H9 (cell line): ENCODE results near the gene FOXO1. TPM values are rescaled to one million over a fixed set of nuclear protein-coding genes. Genes with fewer than 3 reads are reported as not detected.

ENCODE experiments used
- DNase-seq: peaks from one replicate; pipeline ENCODE4 v3.0.0-alpha.2; 2017
- H2AFZ ChIP-seq: one replicate; pipeline ENCODE4 v1.6.1; 2013; ENCODE audit warnings: mild to moderate bottlenecking, low read length, control low read depth, moderate library complexity
- H2AK5ac ChIP-seq: 2 replicates; pipeline ENCODE4 v1.6.1; 2013; ENCODE audit warnings: low read length, control low read depth, mixed read lengths; ENCODE audit not compliant: insufficient read length
- H2BK120ac ChIP-seq: one replicate; pipeline ENCODE4 v1.6.1; 2013; ENCODE audit warnings: low read depth, mild to moderate bottlenecking, low read length, control low read depth, inconsistent platforms; ENCODE audit not compliant: poor library complexity, severe bottlenecking
- H2BK12ac ChIP-seq: 2 replicates; pipeline ENCODE4 v1.6.1; 2013; ENCODE audit warnings: low read length, control low read depth, mixed read lengths, low read depth; ENCODE audit not compliant: insufficient read length
- H2BK15ac ChIP-seq: 2 replicates; pipeline ENCODE4 v1.6.1; 2013; ENCODE audit warnings: low read depth, low read length, control low read depth
- H2BK20ac ChIP-seq: one replicate; pipeline ENCODE4 v1.6.1; 2013; ENCODE audit warnings: low read depth, mild to moderate bottlenecking, low read length, control low read depth, inconsistent platforms; ENCODE audit not compliant: poor library complexity, severe bottlenecking
- H2BK5ac ChIP-seq: 2 replicates; pipeline ENCODE4 v1.6.1; 2013; ENCODE audit warnings: low read length, control low read depth, mixed read lengths; ENCODE audit not compliant: insufficient read length
- H3K14ac ChIP-seq: 2 replicates; pipeline ENCODE4 v1.6.1; 2013; ENCODE audit warnings: low read length, control low read depth; ENCODE audit not compliant: insufficient read depth
- H3K18ac ChIP-seq: 2 replicates; pipeline ENCODE4 v1.6.1; 2013; ENCODE audit warnings: low read depth, mild to moderate bottlenecking, mixed read lengths, low read length, control low read depth; ENCODE audit not compliant: insufficient read length
- H3K23ac ChIP-seq: 2 replicates; pipeline ENCODE4 v1.6.1; 2013; ENCODE audit warnings: low read length, control low read depth, mixed read lengths, low read depth; ENCODE audit not compliant: insufficient read length
- H3K23me2 ChIP-seq: 2 replicates; pipeline ENCODE4 v1.6.1; 2013; ENCODE audit warnings: low read depth, mild to moderate bottlenecking, mixed read lengths, low read length, control low read depth; ENCODE audit not compliant: insufficient read length, poor library complexity, severe bottlenecking
- H3K27ac ChIP-seq: 2 replicates; pipeline ENCODE4 v1.5.1; 2013; ENCODE audit warnings: low read length, control low read depth, mixed read lengths, low read depth; ENCODE audit not compliant: insufficient read length
- H3K27me3 ChIP-seq: 2 replicates; pipeline ENCODE4 v1.6.1; 2013; ENCODE audit warnings: low read length, control low read depth, inconsistent platforms; ENCODE audit not compliant: insufficient read depth
- H3K4ac ChIP-seq: 2 replicates; pipeline ENCODE4 v1.6.1; 2013; ENCODE audit warnings: low read depth, mild to moderate bottlenecking, control low read depth, inconsistent platforms, low read length, moderate library complexity
- H3K4me1 ChIP-seq: 2 replicates; pipeline ENCODE4 v1.6.1; 2013; ENCODE audit warnings: low read length, control low read depth, inconsistent platforms; ENCODE audit not compliant: insufficient read depth
- H3K4me2 ChIP-seq: 2 replicates; pipeline ENCODE4 v1.6.1; 2013; ENCODE audit warnings: low read length, control low read depth, mixed read lengths; ENCODE audit not compliant: insufficient read length, insufficient read depth
- H3K56ac ChIP-seq: 2 replicates; pipeline ENCODE4 v1.6.1; 2013; ENCODE audit warnings: low read depth, mild to moderate bottlenecking, mixed read lengths, low read length, control low read depth; ENCODE audit not compliant: insufficient read length
- H3K79me1 ChIP-seq: 2 replicates; pipeline ENCODE4 v1.6.1; 2013; ENCODE audit warnings: low read depth, mild to moderate bottlenecking, moderate library complexity, low read length, control low read depth, inconsistent platforms; ENCODE audit not compliant: insufficient read depth, poor library complexity, severe bottlenecking
- H3K79me2 ChIP-seq: 2 replicates; pipeline ENCODE4 v1.6.1; 2013; ENCODE audit warnings: low read length, control low read depth, inconsistent platforms; ENCODE audit not compliant: insufficient read depth
- H3K9ac ChIP-seq: 2 replicates; pipeline ENCODE4 v1.6.1; 2013; ENCODE audit warnings: low read length, control low read depth, mixed read lengths; ENCODE audit not compliant: insufficient read length; ENCODE audit errors: extremely low read depth
- H3K9me3 ChIP-seq: one replicate; pipeline ENCODE4 v1.6.1; 2013; ENCODE audit warnings: low read depth, low read length, inconsistent platforms; ENCODE audit not compliant: control insufficient read depth
- H3T11ph ChIP-seq: one replicate; pipeline ENCODE4 v1.6.1; 2013; ENCODE audit warnings: mild to moderate bottlenecking, low read length, control low read depth, inconsistent platforms
- H4K20me1 ChIP-seq: one replicate; pipeline ENCODE4 v1.6.1; 2013; ENCODE audit not compliant: control insufficient read depth, insufficient read length, insufficient read depth
- H4K5ac ChIP-seq: 2 replicates; pipeline ENCODE4 v1.6.1; 2013; ENCODE audit warnings: low read depth, mild to moderate bottlenecking, mixed read lengths, low read length, control low read depth; ENCODE audit not compliant: insufficient read length
- H4K8ac ChIP-seq: replicated peaks from 2 replicates; pipeline ENCODE4 v1.6.1; 2013; ENCODE audit warnings: low read length, control low read depth, mixed read lengths, low read depth; ENCODE audit not compliant: insufficient read length
- H4K91ac ChIP-seq: 2 replicates; pipeline ENCODE4 v1.6.1; 2013; ENCODE audit warnings: low read depth, mild to moderate bottlenecking, moderate library complexity, mixed read lengths, low read length, control low read depth; ENCODE audit not compliant: insufficient read length
- H3K27ac Mint-ChIP-seq, 3 experiments: 2 replicates in 2 of 3; 3 replicates in 1 of 3; pipeline ENCODE4 v1.8.0; 2020 to 2021; ENCODE audit warnings: mixed read lengths in 3 of 3, mild to moderate bottlenecking in 1 of 3, moderate library complexity in 1 of 3
- H3K27me3 Mint-ChIP-seq: 2 replicates; pipeline ENCODE4 v1.8.0; 2021; ENCODE audit warnings: low read depth, mild to moderate bottlenecking, moderate library complexity, mixed read lengths
- H3K36me3 Mint-ChIP-seq, 3 experiments: 2 replicates in 2 of 3; 3 replicates in 1 of 3; pipeline ENCODE4 v1.8.0; 2020 to 2021; ENCODE audit warnings: low read depth in 3 of 3, mixed read lengths in 3 of 3; ENCODE audit not compliant: insufficient read depth in 1 of 3
- H3K4me1 Mint-ChIP-seq, 2 experiments: 2 replicates each; pipeline ENCODE4 v1.8.0; 2020; ENCODE audit warnings: mixed read lengths in 2 of 2
- H3K4me3 Mint-ChIP-seq, 2 experiments: 2 replicates in 1 of 2; 3 replicates in 1 of 2; pipeline ENCODE4 v1.8.0; 2020 to 2021; ENCODE audit warnings: mild to moderate bottlenecking in 2 of 2, mixed read lengths in 2 of 2, moderate library complexity in 1 of 2
- H3K9me3 Mint-ChIP-seq, 2 experiments: 2 replicates in 1 of 2; 3 replicates in 1 of 2; pipeline ENCODE4 v1.8.0; 2020; ENCODE audit warnings: mild to moderate bottlenecking in 2 of 2, mixed read lengths in 2 of 2, moderate library complexity in 1 of 2
- WGBS: extraction: QIAGEN DNeasy Blood & Tissue Kit; methylation state at CpG from one replicate; pipeline ENCODE4 v1.1.7; 2013; ENCODE audit warnings: missing lambda C conversion rate, low lambda C conversion rate, mixed read lengths; ENCODE audit not compliant: insufficient read length; ENCODE audit errors: extremely low coverage; 5-methylcytosine and 5-hydroxymethylcytosine counted together
- total RNA-seq: library from RNA; stranded (reverse); gene quantifications from 2 replicates; pipeline ENCODE4 v1.2.1, GENCODE V29; 2021
- TF ChIP-seq, protein P1 (sequence below): fragments of 200-600 bp; sonication (generic); conservative IDR thresholded peaks from 3 replicates; pipeline ENCODE4 v1.8.0; 2021; ENCODE audit warnings: antibody characterized with exemption, mild to moderate bottlenecking

FOXO1 gene
- total RNA-seq, 1 experiment from 2014 or later: 44.6 TPM

DNA sequence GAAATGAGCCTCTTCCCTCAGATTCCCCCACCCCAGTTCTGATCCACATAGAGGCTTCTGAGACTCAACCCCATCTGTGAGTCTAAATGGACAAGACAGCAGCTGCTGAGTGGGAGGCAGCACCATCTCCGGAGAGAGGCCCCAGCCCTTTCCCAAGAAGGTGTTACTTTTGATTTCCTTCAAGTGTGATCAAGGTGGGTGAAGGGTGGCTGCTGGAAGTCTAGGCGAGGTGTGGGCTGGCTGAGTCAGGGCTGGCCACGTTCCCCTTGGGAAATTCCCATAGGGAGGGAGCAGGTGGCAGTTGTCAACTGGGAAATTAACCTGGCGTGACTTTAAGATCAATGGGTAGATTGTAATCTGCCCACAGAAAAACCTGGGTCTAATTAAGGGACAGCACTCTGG is 148.0 kb downstream of the FOXO1 start:
- Histone ChIP-seq H3K27me3 (no peaks in the 10 kb centered on the region), H2BK20ac (no peak overlapping the region), H3K14ac (no peak overlapping the region), H2BK12ac (no peak overlapping the region), H2BK15ac (no peak overlapping the region), H3K23ac (no peak overlapping the region), H3K4me1 (0 out of 2 replicates have a peak, but pooled peaks cover 2% of the 10 kb centered on the region), H2BK5ac (no peak overlapping the region), H3K4ac (no peak overlapping the region), H4K20me1 (no peaks in the 10 kb centered on the region), H3K9ac (no peak overlapping the region), H4K91ac (no peak overlapping the region), H3K79me1 (no peaks in the 10 kb centered on the region), H3K18ac (no peak overlapping the region), H3K4me2 (no peak overlapping the region), H2BK120ac (no peak overlapping the region), H3K27ac (no peak overlapping the region), H3K23me2 (no peaks in the 10 kb centered on the region), H4K8ac (no peak overlapping the region), H2AK5ac (no peak overlapping the region), H3K9me3 (no peaks in the 10 kb centered on the region), H3K79me2 (no peaks in the 10 kb centered on the region), H2AFZ (no peak overlapping the region), H4K5ac (no peak overlapping the region), H3K56ac (no peak overlapping the region), H3T11ph (no peak overlapping the region)
- H3K4me3 Mint-ChIP-seq: no peak overlapping the region
- H3K27ac Mint-ChIP-seq: no peak overlapping the region
- H3K27me3 Mint-ChIP-seq: no peaks in the 10 kb centered on the region
- no peaks in the 10 kb centered on the region for H3K9me3 Mint-ChIP-seq
- no peak for DNase-seq
- WGBS: no CpG with 5 or more reads among the region's 4 CpGs
- no peaks in the 10 kb centered on the region for H3K36me3 Mint-ChIP-seq
- H3K4me1 Mint-ChIP-seq: peaks cover 2 to 12% of the 10 kb centered on the region in 2 experiments; a peak in 3 of 4 replicates
- TF ChIP-seq, protein P1, sequence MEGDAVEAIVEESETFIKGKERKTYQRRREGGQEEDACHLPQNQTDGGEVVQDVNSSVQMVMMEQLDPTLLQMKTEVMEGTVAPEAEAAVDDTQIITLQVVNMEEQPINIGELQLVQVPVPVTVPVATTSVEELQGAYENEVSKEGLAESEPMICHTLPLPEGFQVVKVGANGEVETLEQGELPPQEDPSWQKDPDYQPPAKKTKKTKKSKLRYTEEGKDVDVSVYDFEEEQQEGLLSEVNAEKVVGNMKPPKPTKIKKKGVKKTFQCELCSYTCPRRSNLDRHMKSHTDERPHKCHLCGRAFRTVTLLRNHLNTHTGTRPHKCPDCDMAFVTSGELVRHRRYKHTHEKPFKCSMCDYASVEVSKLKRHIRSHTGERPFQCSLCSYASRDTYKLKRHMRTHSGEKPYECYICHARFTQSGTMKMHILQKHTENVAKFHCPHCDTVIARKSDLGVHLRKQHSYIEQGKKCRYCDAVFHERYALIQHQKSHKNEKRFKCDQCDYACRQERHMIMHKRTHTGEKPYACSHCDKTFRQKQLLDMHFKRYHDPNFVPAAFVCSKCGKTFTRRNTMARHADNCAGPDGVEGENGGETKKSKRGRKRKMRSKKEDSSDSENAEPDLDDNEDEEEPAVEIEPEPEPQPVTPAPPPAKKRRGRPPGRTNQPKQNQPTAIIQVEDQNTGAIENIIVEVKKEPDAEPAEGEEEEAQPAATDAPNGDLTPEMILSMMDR: no peak
